IPS-15b (cell line): Measurements from ENCODE around the gene ZSWIM5.
A peak's percentile ranks its signal among the peaks of the same experiment; 100 is the strongest.
"Not testable (repeated sequence)": the region's sequence is repeated elsewhere in the genome, so short reads cannot be mapped to it uniquely, and the experiment has no call there.

Experiments
- H3K27me3 ChIP-seq: one replicate; pipeline ENCODE4 v1.6.1; 2013; ENCODE audit warnings: low read length; ENCODE audit not compliant: control insufficient read depth, insufficient read depth
- H3K36me3 ChIP-seq: one replicate; pipeline ENCODE4 v1.6.1; 2013; ENCODE audit warnings: low read length; ENCODE audit not compliant: control insufficient read depth, insufficient read depth
- H3K4me1 ChIP-seq: one replicate; pipeline ENCODE4 v1.6.1; 2013; ENCODE audit warnings: mild to moderate bottlenecking, low read length; ENCODE audit not compliant: control insufficient read depth, insufficient read depth
- H3K4me3 ChIP-seq: one replicate; pipeline ENCODE4 v1.5.1; 2013; ENCODE audit warnings: low read depth, low read length
- H3K9ac ChIP-seq: one replicate; pipeline ENCODE4 v1.6.1; 2013; ENCODE audit warnings: low read depth, mild to moderate bottlenecking, low read length
- H3K9me3 ChIP-seq: one replicate; pipeline ENCODE4 v1.6.1; 2013; ENCODE audit warnings: mild to moderate bottlenecking, low read length; ENCODE audit not compliant: control insufficient read depth, insufficient read depth

Gene ZSWIM5

GRCh38 chr1:45223710-45224109, 17.3 kb upstream of the ZSWIM5 start:
- not testable (repeated sequence) for H3K4me3 ChIP-seq, H3K9ac ChIP-seq, H3K4me1 ChIP-seq, H3K27me3 ChIP-seq, H3K36me3 ChIP-seq, H3K9me3 ChIP-seq

GRCh38 chr1:45221716-45222115, 15.3 kb upstream of the ZSWIM5 start:
- Histone ChIP-seq H3K4me3 (no peak overlapping the region), H3K4me1 (no peaks in the 10 kb centered on the region), H3K9ac (no peak overlapping the region), H3K9me3 (no peaks in the 10 kb centered on the region), H3K27me3 (no peaks in the 10 kb centered on the region), H3K36me3 (no peaks in the 10 kb centered on the region)

- Histone ChIP-seq H3K27me3 (no peaks in the 10 kb centered on the region), H3K4me1 (no peaks in the 10 kb centered on the region), H3K9me3 (no peaks in the 10 kb centered on the region), H3K9ac (no peak overlapping the region), H3K4me3 (no peak overlapping the region), H3K36me3 (no peaks in the 10 kb centered on the region)
These were observed 10.5 kb upstream of the ZSWIM5 start for GRCh38 chr1:45216861-45217260.

GRCh38 chr1:45216200-45216541, 9.8 kb upstream of the ZSWIM5 start:
- no peak overlapping the region for H3K9ac ChIP-seq
- no peaks in the 10 kb centered on the region for H3K4me1 ChIP-seq
- no peaks in the 10 kb centered on the region for H3K36me3 ChIP-seq

GRCh38 chr1:45215485-45216199, 9.2 kb upstream of the ZSWIM5 start:
- Histone ChIP-seq H3K27me3 (no peaks in the 10 kb centered on the region), H3K9ac (no peak overlapping the region), H3K4me3 (no peak overlapping the region), H3K9me3 (no peaks in the 10 kb centered on the region), H3K4me1 (no peaks in the 10 kb centered on the region), H3K36me3 (no peaks in the 10 kb centered on the region)

More at GRCh38 chr1:45216200-45216541, 9.8 kb upstream of the ZSWIM5 start:
- H3K4me3 ChIP-seq = no peak overlapping the region
- no peaks in the 10 kb centered on the region for H3K9me3 ChIP-seq
- H3K27me3 ChIP-seq = no peaks in the 10 kb centered on the region

GRCh38 chr1:45213892-45214291, 7.5 kb upstream of the ZSWIM5 start:
- H3K36me3 ChIP-seq = no peaks in the 10 kb centered on the region
- no peak overlapping the region for H3K9ac ChIP-seq
- no peaks in the 10 kb centered on the region for H3K4me1 ChIP-seq
- peaks cover 4% of the 10 kb centered on the region for H3K27me3 ChIP-seq
- H3K9me3 ChIP-seq = no peaks in the 10 kb centered on the region
- H3K4me3 ChIP-seq = no peak overlapping the region

- H3K36me3 ChIP-seq = no peaks in the 10 kb centered on the region
- peaks cover 24% of the 10 kb centered on the region for H3K27me3 ChIP-seq
- no peak overlapping the region for H3K9ac ChIP-seq
- no peaks in the 10 kb centered on the region for H3K9me3 ChIP-seq
- H3K4me1 ChIP-seq = no peaks in the 10 kb centered on the region
- no peak overlapping the region for H3K4me3 ChIP-seq
These were observed 4.7 kb upstream of the ZSWIM5 start for GRCh38 chr1:45211076-45211475.

GRCh38 chr1:45206808-45207623, 611 bp upstream of the ZSWIM5 start:
- Histone ChIP-seq H3K4me1 (peaks cover 9% of the 10 kb centered on the region), H3K4me3 (peak overlapping the region; percentile 62), H3K36me3 (no peaks in the 10 kb centered on the region), H3K9me3 (no peaks in the 10 kb centered on the region), H3K9ac (no peak overlapping the region), H3K27me3 (peaks cover 45% of the 10 kb centered on the region)

GRCh38 chr1:45205011-45205909, 1.1 kb downstream of the ZSWIM5 start:
- Histone ChIP-seq H3K9ac (no peak overlapping the region), H3K36me3 (no peaks in the 10 kb centered on the region), H3K4me1 (peaks cover 9% of the 10 kb centered on the region), H3K9me3 (no peaks in the 10 kb centered on the region), H3K27me3 (peaks cover 47% of the 10 kb centered on the region), H3K4me3 (peak overlapping the region; percentile 56)

GRCh38 chr1:45200906-45201500, 5.4 kb downstream of the ZSWIM5 start:
- no peak overlapping the region for H3K4me3 ChIP-seq
- H3K9ac ChIP-seq = no peak overlapping the region
- peaks cover 23% of the 10 kb centered on the region for H3K27me3 ChIP-seq
- no peaks in the 10 kb centered on the region for H3K36me3 ChIP-seq
- peaks cover 9% of the 10 kb centered on the region for H3K4me1 ChIP-seq
- H3K9me3 ChIP-seq = no peaks in the 10 kb centered on the region

- H3K9ac ChIP-seq = no peak overlapping the region
These were observed 6.0 kb downstream of the ZSWIM5 start for GRCh38 chr1:45200435-45200834.

More at GRCh38 chr1:45200435-45200834, 6.0 kb downstream of the ZSWIM5 start:
- Histone ChIP-seq H3K4me3 (no peak overlapping the region), H3K27me3 (peaks cover 21% of the 10 kb centered on the region), H3K36me3 (no peaks in the 10 kb centered on the region), H3K4me1 (peaks cover 9% of the 10 kb centered on the region), H3K9me3 (no peaks in the 10 kb centered on the region)
